Heart left ventricle (tissue), 16 donors: ENCODE measurements around the gene SOS1. TPM values are rescaled to one million over a fixed set of nuclear protein-coding genes. Genes with fewer than 3 reads are reported as not detected.
A peak's percentile ranks its signal among the peaks of the same experiment; 100 is the strongest.

Experiments used
- ATAC-seq, 4 donors: fragments of 200-7000 bp; cut with Tn5 transposase; one replicate each; pipeline ENCODE4 v1.9.1; 2020 to 2022; ENCODE audit warnings: moderate library complexity in 4 of 4, mild to moderate bottlenecking in 3 of 4, moderate number of reproducible peaks in 1 of 4
- DNase-seq, 5 donors: peaks; one replicate each; pipeline ENCODE4 v3.0.0-alpha.2; 2020
- H3K27ac ChIP-seq, 12 donors: fragments of 200-600 bp; sonication (generic) in 4 of 12; one replicate each; pipeline versions ENCODE4 v1.5.0 to v1.8.0; 2016 to 2022; ENCODE audit warnings: mild to moderate bottlenecking in 2 of 12
- H3K27me3 ChIP-seq, 9 donors: fragments of 200-600 bp; sonication (generic) in 2 of 9; one replicate each; pipeline versions ENCODE4 v1.5.1 to v1.8.0; 2016 to 2022; ENCODE audit warnings: mild to moderate bottlenecking in 3 of 9
- H3K36me3 ChIP-seq, 9 donors: fragments of 200-600 bp; sonication (generic) in 2 of 9; one replicate each; pipeline versions ENCODE4 v1.5.0 to v1.8.0; 2018 to 2022; ENCODE audit warnings: mild to moderate bottlenecking in 2 of 9
- H3K4me1 ChIP-seq, 12 donors: fragments of 200-600 bp; sonication (generic) in 4 of 12; one replicate each; pipeline versions ENCODE4 v1.5.0 to v1.8.0; 2016 to 2022; ENCODE audit warnings: mild to moderate bottlenecking in 3 of 12
- H3K4me3 ChIP-seq, 12 donors: fragments of 200-600 bp; sonication (generic) in 4 of 12; one replicate each; pipeline versions ENCODE4 v1.5.0 to v1.8.0; 2017 to 2022; ENCODE audit warnings: mild to moderate bottlenecking in 9 of 12, moderate library complexity in 4 of 12
- H3K9me3 ChIP-seq, 12 donors: fragments of 200-600 bp; sonication (generic) in 4 of 12; one replicate each; pipeline versions ENCODE4 v1.5.0 to v1.8.0; 2016 to 2022; ENCODE audit warnings: mild to moderate bottlenecking in 1 of 12
- CTCF ChIP-seq, 12 donors: fragments of 200-600 bp; sonication (generic) in 4 of 12; IDR thresholded peaks; one replicate each; pipeline versions ENCODE4 v1.5.0 to v1.8.0; 2018 to 2022; ENCODE audit warnings: antibody characterized with exemption in 12 of 12, mild to moderate bottlenecking in 5 of 12
- POLR2A ChIP-seq, 2 donors: fragments of 450-650 bp; IDR thresholded peaks; one replicate each; pipeline ENCODE4 v1.6.1; 2017; ENCODE audit warnings: antibody characterized with exemption in 2 of 2, mild to moderate bottlenecking in 2 of 2, moderate library complexity in 2 of 2
- whole genome bisulfite sequencing, 4 donors: extraction: QIAGEN DNeasy Blood & Tissue Kit in 2 of 4; methylation state at CpG; one replicate each; pipeline versions ENCODE4 v1.1.5 to v1.1.7; 2013 to 2018; 5-methylcytosine and 5-hydroxymethylcytosine counted together
- intact Hi-C, 10 donors: fragments of 100-400 bp; cut with DNase I; formaldehyde crosslinking; loops; one replicate each; pipeline versions ENCODE4 v1.11.1 to v1.14.2; 2022
- polyA plus RNA-seq, 2 donors: library from polyadenylated mRNA; stranded (reverse); fragments of 200-250 nt; gene quantifications; one replicate each; pipeline ENCODE4 v1.2.3, GENCODE V29; 2013
- total RNA-seq, 9 donors: library from RNA; depleted of rRNA in 2 of 9; stranded (reverse); fragments of >200 nt in 2 of 9; fragmentation: NEBNext Ultra II Directional in 3 of 9; extraction: Animal tissue kit (Norgen Biotek cat#: 25700) in 3 of 9; gene quantifications; one replicate each; pipeline versions ENCODE4 v1.1.0 to v1.2.4, GENCODE V29; 2016 to 2023
- donor health status: ischemic (EF 13 %, LVEDD 7.1; RV severe dilation, severe dysfunction).
- donor health status: healthy with polysubstance abuse.
- donor health status: DM: no; HTN: yes; CAD: no.
- donor health status: DM: no; HTN: no; CAD: no.
- donor health status: ischemic (EF 25% LVEDD 6.9; RV normal size, moderate dysfunction).
- donor health status: ischemic (EF 25% LVEDD 5.7; RV mildly dilated, moderate dysfunction).
- donor health status: healthy.
- donor health status: DM: yes; HTN: yes; CAD: no.
- donor health status: ischemic (EF 35%, LVEDD 5.7; RV mildly dilated, moderate dysfunction).
- donor health status: nonischemic (EF 11% LVEDD 7.7; RV severe dilation, severe dysfunction).
- donor health status: DM: yes; HTN: yes; CAD: no.
- donor health status: PGD.
- donor health status: ischemic (EF 29% LVEDD 5.4; RV normal size, mild dysfunction).
- donor health status: nonischemic (EF 23%, LVEDD 6.1; RV moderate dilation, normal function).

SOS1 gene
- total and polyA plus RNA-seq, 11 donors = 4.7 to 54.5 (median 24.8) TPM

DNA sequence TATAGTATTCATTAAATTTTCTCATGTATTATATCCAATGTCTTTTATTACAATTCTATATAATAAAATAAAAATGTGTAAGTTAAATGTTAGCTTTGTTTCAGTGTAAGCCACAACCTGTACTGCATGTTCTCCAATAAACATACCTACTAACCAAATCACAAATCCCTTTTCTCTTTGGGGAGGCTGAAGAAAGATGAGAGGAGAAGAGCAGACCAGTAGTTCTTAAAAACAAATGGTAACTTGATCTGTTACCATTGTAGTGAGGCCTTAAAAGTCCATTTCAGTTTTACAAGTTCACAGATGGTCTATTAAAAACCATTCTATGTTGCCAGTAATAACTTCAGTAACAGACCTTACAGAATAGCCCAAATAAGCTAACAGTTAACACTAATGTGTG lies 100.5 kb downstream of the SOS1 start:
- intact Hi-C loops = no loop called here
- Histone ChIP-seq H3K27ac (peak overlapping the region in 10 of 12 donors; percentile 9 to 78 (median 68)), H3K4me1 (peaks cover 0 to 18% (median 11%) of the 10 kb centered on the region in 12 donors), H3K4me3 (peak overlapping the region in 11 of 12 donors; percentile 1 to 46 (median 41)), H3K36me3 (peaks cover 0 to 17% (median 10%) of the 10 kb centered on the region in 9 donors), H3K27me3 (no peaks in the 10 kb centered on the region), H3K9me3 (no peaks in the 10 kb centered on the region)
- TF ChIP-seq POLR2A (IDR thresholded peaks at IDR 0.05) = no peak
- no peak for TF ChIP-seq CTCF (IDR thresholded peaks at IDR 0.05)
- DNase-seq = no peak
- ATAC-seq = no peak

DNA sequence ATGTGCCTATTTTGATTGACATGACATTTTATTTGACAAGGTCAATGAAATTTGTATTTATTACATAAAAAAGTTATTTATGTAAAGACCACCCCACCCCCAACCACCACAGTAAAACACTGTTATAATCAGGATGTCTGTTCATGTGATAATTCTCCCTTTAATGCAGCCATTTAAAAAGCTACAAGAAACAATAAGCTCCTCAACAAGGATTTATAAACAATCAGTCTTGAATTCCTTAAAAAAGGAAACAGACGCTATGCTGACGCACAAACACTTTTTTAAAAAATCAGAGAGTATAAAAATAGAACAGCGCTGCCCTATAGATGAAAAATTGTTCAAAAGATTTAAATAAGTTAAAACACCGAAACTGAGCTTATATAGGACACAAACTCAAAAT lies 102.2 kb downstream of the SOS1 start:
- no peak for TF ChIP-seq CTCF (IDR thresholded peaks at IDR 0.05)
- TF ChIP-seq POLR2A (IDR thresholded peaks at IDR 0.05) = no peak
- H3K27ac ChIP-seq = peak overlapping the region in 11 of 12 donors; percentile 19 to 78 (median 67)
- H3K4me3 ChIP-seq = peak overlapping the region in 10 of 12 donors; percentile 3 to 46 (median 42)
- DNase-seq (no peak), ATAC-seq (peak in 1 of 4 donors; percentile 74)
- H3K36me3 ChIP-seq = peaks cover 0 to 26% (median 17%) of the 10 kb centered on the region in 9 donors
- H3K9me3 ChIP-seq = no peaks in the 10 kb centered on the region
- H3K4me1 ChIP-seq = peaks cover 0 to 18% (median 11%) of the 10 kb centered on the region in 12 donors
- no peaks in the 10 kb centered on the region for H3K27me3 ChIP-seq
- WGBS, 4 donors = 45 to 69% (median 60%) methylated on average over 4 of the region's 4 CpGs
- intact Hi-C loops = no loop called here

- intact Hi-C loops = no loop called here
- TF ChIP-seq POLR2A (IDR thresholded peaks at IDR 0.05) = no peak
- no peak for TF ChIP-seq CTCF (IDR thresholded peaks at IDR 0.05)
- DNase-seq (no peak), ATAC-seq (peak in 1 of 4 donors; percentile 47)
- H3K4me1 ChIP-seq = peaks cover 0 to 18% (median 11%) of the 10 kb centered on the region in 12 donors
- no peaks in the 10 kb centered on the region for H3K9me3 ChIP-seq
- no peak overlapping the region for H3K4me3 ChIP-seq
- peaks cover 0 to 29% (median 21%) of the 10 kb centered on the region in 9 donors for H3K36me3 ChIP-seq
- H3K27me3 ChIP-seq = no peaks in the 10 kb centered on the region
- peak overlapping the region in 4 of 12 donors; percentile 3 to 72 (median 30) for H3K27ac ChIP-seq
Measured at GRCh38 chr2:39017334-39017733, 103.5 kb downstream of the SOS1 start.

DNA sequence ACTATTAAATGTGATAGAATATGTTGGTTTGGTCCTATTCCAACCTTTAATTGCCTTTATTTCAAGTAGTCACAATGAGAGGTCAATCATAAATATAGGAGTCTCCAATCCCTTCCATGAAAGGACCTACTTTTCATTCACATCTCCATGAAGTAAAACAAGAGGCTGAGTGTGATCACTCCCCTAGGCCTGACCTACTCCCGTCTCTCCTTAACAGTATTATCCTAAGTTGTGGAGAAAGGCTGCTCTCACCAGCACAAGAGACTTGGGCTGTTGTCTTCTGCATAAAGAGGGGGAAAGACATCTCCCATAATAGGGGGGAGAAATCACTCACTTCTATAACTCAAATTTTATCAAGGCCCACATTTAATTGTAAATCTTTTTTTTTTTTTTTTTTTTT lies 105.4 kb downstream of the SOS1 start:
- H3K27ac ChIP-seq = no peak overlapping the region
- intact Hi-C loops = no loop called here
- TF ChIP-seq POLR2A (IDR thresholded peaks at IDR 0.05) = no peak
- TF ChIP-seq CTCF (IDR thresholded peaks at IDR 0.05) = no peak
- DNase-seq (no peak), ATAC-seq (no peak)
- H3K4me3 ChIP-seq = no peak overlapping the region
- peaks cover 0 to 42% (median 35%) of the 10 kb centered on the region in 9 donors for H3K36me3 ChIP-seq
- H3K27me3 ChIP-seq = no peaks in the 10 kb centered on the region
- H3K4me1 ChIP-seq = peaks cover 0 to 18% (median 11%) of the 10 kb centered on the region in 12 donors
- WGBS, 4 donors = 96 to 100% (median 98%) methylated on average over 1 of the region's 1 CpG
- no peaks in the 10 kb centered on the region for H3K9me3 ChIP-seq
